Measurements from ENCODE around the gene BRIX1. TPM values are rescaled to one million over a fixed set of nuclear protein-coding genes. Genes with fewer than 3 reads are reported as not detected.
"Not testable (repeated sequence)": the region's sequence is repeated elsewhere in the genome, so short reads cannot be mapped to it uniquely, and the experiment has no call there.

Gene BRIX1
- total RNA-seq, 1 experiment from 2014 or later, result 56.5 TPM

DNA sequence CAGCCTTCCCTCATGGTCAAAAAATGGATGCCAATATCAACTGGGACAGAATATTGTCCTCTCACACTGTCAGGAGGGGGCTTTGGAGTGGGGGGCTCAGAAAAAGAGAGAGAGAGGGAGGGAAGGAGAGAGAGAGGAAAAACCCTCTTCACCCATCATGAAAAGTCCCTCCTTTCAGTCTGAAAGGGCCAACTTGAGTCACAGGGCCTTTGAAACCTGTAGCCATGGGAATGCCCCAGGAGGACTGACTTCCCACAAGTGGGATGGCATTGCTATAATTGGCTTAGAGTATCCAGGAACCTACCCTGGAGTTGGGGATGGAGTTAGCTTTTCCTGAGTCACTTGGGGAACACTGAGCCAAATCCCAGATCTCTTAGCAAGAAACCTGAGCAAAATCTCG is 55.0 kb downstream of the BRIX1 start:
- intact Hi-C loops (cut with micrococcal nuclease; ENCODE audit: unreplicated experiment), result no loop called here
- H3K27me3 Mint-ChIP-seq (ENCODE audit: insufficient read depth, unreplicated experiment), result no peaks in the 10 kb centered on the region
- Histone ChIP-seq H3K4me1 (no peaks in the 10 kb centered on the region), H3K36me3 (ENCODE audit: control insufficient read depth, insufficient read depth, low read length) (no peaks in the 10 kb centered on the region), H3K4me3 (ENCODE audit: low read depth, low read length) (no peak overlapping the region), H3K9me3 (no peaks in the 10 kb centered on the region), H3K27me3 (replicated peaks; ENCODE audit: control insufficient read depth, insufficient read depth, low read length) (no peaks in the 10 kb centered on the region)
- H3K9me3 Mint-ChIP-seq (ENCODE audit: unreplicated experiment), result peaks cover 19% of the 10 kb centered on the region
- ChIA-PET POLR2A (no interaction called here), CTCF (no interaction called here)
- H3K4me3 Mint-ChIP-seq (ENCODE audit: unreplicated experiment), result no peak overlapping the region
- peaks cover 3% of the 10 kb centered on the region for H3K4me1 Mint-ChIP-seq (ENCODE audit: low read depth, unreplicated experiment)
- no peak for DNase-seq
- no peak overlapping the region for H3K27ac Mint-ChIP-seq (ENCODE audit: unreplicated experiment)
- peaks cover 16% of the 10 kb centered on the region for H3K36me3 Mint-ChIP-seq (ENCODE audit: insufficient read depth, unreplicated experiment)
- TF ChIP-seq, protein P1, sequence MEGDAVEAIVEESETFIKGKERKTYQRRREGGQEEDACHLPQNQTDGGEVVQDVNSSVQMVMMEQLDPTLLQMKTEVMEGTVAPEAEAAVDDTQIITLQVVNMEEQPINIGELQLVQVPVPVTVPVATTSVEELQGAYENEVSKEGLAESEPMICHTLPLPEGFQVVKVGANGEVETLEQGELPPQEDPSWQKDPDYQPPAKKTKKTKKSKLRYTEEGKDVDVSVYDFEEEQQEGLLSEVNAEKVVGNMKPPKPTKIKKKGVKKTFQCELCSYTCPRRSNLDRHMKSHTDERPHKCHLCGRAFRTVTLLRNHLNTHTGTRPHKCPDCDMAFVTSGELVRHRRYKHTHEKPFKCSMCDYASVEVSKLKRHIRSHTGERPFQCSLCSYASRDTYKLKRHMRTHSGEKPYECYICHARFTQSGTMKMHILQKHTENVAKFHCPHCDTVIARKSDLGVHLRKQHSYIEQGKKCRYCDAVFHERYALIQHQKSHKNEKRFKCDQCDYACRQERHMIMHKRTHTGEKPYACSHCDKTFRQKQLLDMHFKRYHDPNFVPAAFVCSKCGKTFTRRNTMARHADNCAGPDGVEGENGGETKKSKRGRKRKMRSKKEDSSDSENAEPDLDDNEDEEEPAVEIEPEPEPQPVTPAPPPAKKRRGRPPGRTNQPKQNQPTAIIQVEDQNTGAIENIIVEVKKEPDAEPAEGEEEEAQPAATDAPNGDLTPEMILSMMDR (IDR thresholded peaks at IDR 0.05; ENCODE audit: insufficient read depth in 1 of 2, low read depth in 1 of 2, low read length in 1 of 2, severe bottlenecking in 1 of 2, unreplicated experiment in 1 of 2), result no peak
- BruUV-seq (replicated peaks), result no TSS peak

DNA sequence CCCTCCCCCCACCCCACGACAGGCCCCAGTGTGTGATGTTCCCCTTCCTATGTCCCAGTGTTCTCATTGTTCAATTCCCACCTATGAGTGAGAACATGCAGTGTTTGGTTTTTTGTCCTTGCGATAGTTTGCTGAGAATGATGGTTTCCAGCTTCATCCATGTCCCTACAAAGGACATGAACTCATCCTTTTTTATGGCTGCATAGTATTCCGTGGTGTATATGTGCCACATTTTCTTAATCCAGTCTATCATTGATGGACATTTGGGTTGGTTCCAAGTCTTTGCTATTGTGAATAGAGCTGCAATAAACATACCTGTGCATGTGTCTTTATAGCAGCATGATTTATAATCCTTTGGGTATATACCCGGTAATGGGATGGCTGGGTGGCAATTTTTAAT is 56.1 kb downstream of the BRIX1 start:
- CTCF ChIA-PET, POLR2A ChIA-PET: not testable (repeated sequence)
- peaks cover 11% of the 10 kb centered on the region for H3K36me3 Mint-ChIP-seq (ENCODE audit: insufficient read depth, unreplicated experiment)

More for the DNA sequence above, 56.1 kb downstream of the BRIX1 start:
- intact Hi-C loops (cut with micrococcal nuclease; ENCODE audit: unreplicated experiment); H3K4me3 Mint-ChIP-seq (ENCODE audit: unreplicated experiment); H3K4me3 ChIP-seq (ENCODE audit: low read depth, low read length); H3K27me3 Mint-ChIP-seq (ENCODE audit: insufficient read depth, unreplicated experiment); H3K27ac Mint-ChIP-seq (ENCODE audit: unreplicated experiment); H3K4me1 ChIP-seq; H3K9me3 ChIP-seq; BruUV-seq (replicated peaks); H3K4me1 Mint-ChIP-seq (ENCODE audit: low read depth, unreplicated experiment); H3K27me3 ChIP-seq (replicated peaks; ENCODE audit: control insufficient read depth, insufficient read depth, low read length); DNase-seq; H3K36me3 ChIP-seq (ENCODE audit: control insufficient read depth, insufficient read depth, low read length): not testable (repeated sequence)
- peaks cover 13% of the 10 kb centered on the region for H3K9me3 Mint-ChIP-seq (ENCODE audit: unreplicated experiment)

Other genes with a start within 250 kb of the BRIX1 start
- gene TTC23L, start 76.5 kb upstream of the BRIX1 start, total RNA-seq (2022), result 0.09 and 0.72 TPM in 2 replicates
- 29.1 and 34.4 TPM in 2 replicates for gene RAD1, start 207 bp upstream of the BRIX1 start, total RNA-seq (2022)
- gene DNAJC21, start 13.8 kb downstream of the BRIX1 start, total RNA-seq (2022), result 62.3 and 66.0 TPM in 2 replicates
- 0.21 TPM in 1 of 2 replicates, not detected in the other for gene AGXT2, start 132.2 kb downstream of the BRIX1 start, total RNA-seq (2022)

Data from Caco-2 (cell line).